HepG2 (cell line): Measurements from ENCODE around the gene C11orf16. TPM values are rescaled to one million over a fixed set of nuclear protein-coding genes. Genes with fewer than 3 reads are reported as not detected.
"Not testable (repeated sequence)": the region's sequence is repeated elsewhere in the genome, so short reads cannot be mapped to it uniquely, and the experiment has no call there.

Experiments
- ATAC-seq: fragments of 200-7000 bp; cut with Tn5 transposase; 3 replicates; pipeline ENCODE4 v1.9.1; 2020; ENCODE audit warnings: mild to moderate bottlenecking, moderate library complexity
- BruUV-seq: library from RNA; stranded (reverse); fragments of 400-500 nt; replicated peaks from 2 replicates; lab custom pipeline; 2021; lab: Mats Ljungman, UMichigan
- CTCF ChIA-PET: fragments of 300-600 bp; formaldehyde crosslinking; extraction: SDS; loops from one replicate; lab custom pipeline; 2021; ENCODE audit warnings: low total read pairs, inconsistent platforms, low intra/inter-chr PET ratio; lab: Yijun Ruan, JAX
- POLR2A ChIA-PET: fragments of 350-600 bp; sonication (Branson Sonifier 250); formaldehyde crosslinking; loops from one replicate; lab custom pipeline; 2020; ENCODE audit warnings: antibody characterized with exemption, inconsistent platforms; lab: Yijun Ruan, JAX
- DNase-seq: peaks from one replicate; pipeline ENCODE4 v3.0.0-alpha.2; 2015; ENCODE audit warnings: low spot score
- FAIRE-seq: peaks from 3 replicates; lab custom pipeline; 2011; peaks lifted over from hg19 to GRCh38; lab: Jason Lieb, UNC
- H2AFZ ChIP-seq: one replicate; pipeline ENCODE4 v1.6.1; 2011; ENCODE audit warnings: low read length, inconsistent platforms
- H3K27ac ChIP-seq: fragments of 300-600 bp; 3 replicates; pipeline ENCODE4 v1.8.0; 2011; ENCODE audit warnings: mixed run types, mild to moderate bottlenecking, mixed read lengths, low read length, inconsistent platforms; ENCODE audit not compliant: insufficient read depth; ENCODE audit errors: extremely low read length
- H3K27me3 ChIP-seq, 2 experiments: fragments of 200-600 bp in 1 of 2; 2 replicates in 1 of 2; 3 replicates in 1 of 2; pipeline versions ENCODE4 v1.6.0 to v1.8.0; 2011; ENCODE audit warnings: low read length in 2 of 2, mild to moderate bottlenecking in 2 of 2, moderate library complexity in 2 of 2, inconsistent platforms in 1 of 2; ENCODE audit not compliant: insufficient read depth in 2 of 2, control insufficient read depth in 1 of 2
- H3K36me3 ChIP-seq, 2 experiments: fragments of 200-600 bp in 1 of 2; replicated peaks in 1 of 2; 2 replicates in 1 of 2; 3 replicates in 1 of 2; pipeline versions ENCODE4 v1.5.1 to v1.8.0; 2011; ENCODE audit warnings: low read length in 2 of 2, inconsistent platforms in 1 of 2; ENCODE audit not compliant: insufficient read depth in 2 of 2, control insufficient read depth in 1 of 2
- H3K4me1 ChIP-seq: 2 replicates; pipeline ENCODE4 v1.5.1; 2012; ENCODE audit warnings: low read length, inconsistent platforms; ENCODE audit not compliant: insufficient read depth
- H3K4me2 ChIP-seq: 2 replicates; pipeline ENCODE4 v1.6.0; 2011; ENCODE audit warnings: low read depth, low read length, inconsistent platforms
- H3K4me3 ChIP-seq, 3 experiments: fragments of 200-600 bp in 1 of 3; sonication (generic), shearing (Covaris generic) in 1 of 3; replicated peaks in 1 of 3; 2 replicates each; pipeline ENCODE4 v1.5.1; 2011 to 2016; ENCODE audit warnings: low read length in 3 of 3, inconsistent platforms in 2 of 3, low read depth in 2 of 3, mild to moderate bottlenecking in 2 of 3, control low read depth in 1 of 3, mixed read lengths in 1 of 3; ENCODE audit not compliant: insufficient read depth in 1 of 3
- H3K79me2 ChIP-seq: one replicate; pipeline ENCODE4 v1.6.1; 2011; ENCODE audit warnings: low read length, inconsistent platforms; ENCODE audit not compliant: insufficient read depth
- H3K9ac ChIP-seq: 2 replicates; pipeline ENCODE4 v1.6.0; 2011; ENCODE audit warnings: mild to moderate bottlenecking, low read depth, low read length, inconsistent platforms; ENCODE audit not compliant: insufficient read depth
- H3K9me3 ChIP-seq: 2 replicates; pipeline ENCODE4 v1.5.1; 2012; ENCODE audit warnings: mild to moderate bottlenecking, low read length
- H4K20me1 ChIP-seq: 2 replicates; pipeline ENCODE4 v1.6.0; 2011; ENCODE audit warnings: inconsistent platforms, mild to moderate bottlenecking, low read length, moderate library complexity; ENCODE audit not compliant: insufficient read depth
- ERF ChIP-seq: IDR thresholded peaks from 2 replicates; pipeline ENCODE4 v1.6.1; 2018; ENCODE audit warnings: missing biosample characterization, missing genetic modification reagents
- NFE2L2 ChIP-seq: fragments of 150-350 bp; IDR thresholded peaks from 2 replicates; pipeline ENCODE4 v1.6.1; 2014; ENCODE audit warnings: low read length
- ZNF138 ChIP-seq: sonication (generic); formaldehyde crosslinking; IDR thresholded peaks from 2 replicates; pipeline ENCODE4 v1.5.0; 2020; ENCODE audit warnings: mild to moderate bottlenecking, low read depth, missing genetic modification reagents
- ZNF597 ChIP-seq: sonication (generic); formaldehyde crosslinking; IDR thresholded peaks from 2 replicates; pipeline ENCODE4 v1.5.0; 2020; ENCODE audit warnings: missing genetic modification reagents
- ZNF660 ChIP-seq: sonication (generic); formaldehyde crosslinking; IDR thresholded peaks from 2 replicates; pipeline ENCODE4 v1.5.1; 2020; ENCODE audit warnings: mild to moderate bottlenecking, low read depth, missing genetic modification reagents, borderline replicate concordance
- WGBS: methylation state at CpG from one replicate; pipeline ENCODE4 v1.1.6; 2017; ENCODE audit warnings: low lambda C conversion rate; 5-methylcytosine and 5-hydroxymethylcytosine counted together
- in situ Hi-C: cut with HindIII; loops from 2 replicates; pipeline ENCODE4 v1.10.0; 2017; ENCODE audit warnings: low pct_unique_long_range_greater_than_20kb; ENCODE audit not compliant: extremely low pct_ligation_motif_present
- intact Hi-C: fragments of 100-400 bp; cut with micrococcal nuclease; formaldehyde crosslinking; loops from one replicate; pipeline ENCODE4 v1.10.0; 2022; ENCODE audit not compliant: unreplicated experiment
- polyA plus RNA-seq, 8 experiments: library from polyadenylated mRNA; depleted of rRNA in 3 of 8; stranded (reverse) in 7 of 8; unstranded in 1 of 8; fragments of >200 nt; fragmentation: Illumina TruSeq in 4 of 8; extraction: Trizol in 4 of 8; gene quantifications; 2 replicates each; pipeline versions ENCODE4 v1.2.1 to v1.2.3, GENCODE V29; 2011 to 2016; ENCODE audit warnings: low read depth in 4 of 8, missing spikeins in 1 of 8, mixed read lengths in 1 of 8; ENCODE audit not compliant: insufficient read depth in 1 of 8
- total RNA-seq, 5 experiments: library from RNA; depleted of rRNA; stranded (reverse); fragments of >200 nt; fragmentation: Illumina TruSeq; extraction: Trizol; gene quantifications; 2 replicates each; pipeline ENCODE4 v1.2.3, GENCODE V29; 2016; ENCODE audit warnings: low read depth in 1 of 5

C11orf16 gene
- total and polyA plus RNA-seq, 2 of the 13 experiments (the other 11 are each of a cell fraction or from before 2014, with no cell fraction given) = not detected

- peaks cover 19% of the 10 kb centered on the region for H3K4me1 ChIP-seq
- H4K20me1 ChIP-seq = no peaks in the 10 kb centered on the region
- no peak overlapping the region for H3K9ac ChIP-seq
- H3K4me3 ChIP-seq = no peak overlapping the region
- no peak for TF ChIP-seq ERF (CRISPR knock-in tag)
- TF ChIP-seq ZNF138 (CRISPR knock-in tag) = no peak
- no peak for TF ChIP-seq ZNF597 (CRISPR knock-in tag)
- TF ChIP-seq ZNF660 (CRISPR knock-in tag) = no peak
- TF ChIP-seq NFE2L2 = no peak
- ChIA-PET CTCF (no interaction called here), POLR2A (interaction anchor here (1.3 kb wide), 1 partner anchor 16 kb away, joined by 5 read pairs; no protein-coding TSS in a partner anchor)
- no peaks in the 10 kb centered on the region for H3K36me3 ChIP-seq
- no peaks in the 10 kb centered on the region for H3K9me3 ChIP-seq
- DNase-seq (no peak), ATAC-seq (no peak), FAIRE-seq (no peak)
- H3K79me2 ChIP-seq = no peaks in the 10 kb centered on the region
- in situ Hi-C loops (no loop called here), intact Hi-C loops (no loop called here)
- H3K4me2 ChIP-seq = no peak overlapping the region
- BruUV-seq = no TSS peak
- no peak overlapping the region for H3K27ac ChIP-seq
- WGBS = 30% methylated on average over 3 of the region's 3 CpGs
- no peaks in the 10 kb centered on the region for H3K27me3 ChIP-seq
- H2AFZ ChIP-seq = no peak overlapping the region
Observed at GRCh38 chr11:8980485-8980884, 47.7 kb upstream of the C11orf16 start.

GRCh38 chr11:8979365-8979764 is 46.6 kb upstream of the C11orf16 start:
- not testable (repeated sequence) for FAIRE-seq

More at GRCh38 chr11:8979365-8979764, 46.6 kb upstream of the C11orf16 start:
- H3K27ac ChIP-seq, BruUV-seq, CTCF ChIA-PET, H4K20me1 ChIP-seq, H3K79me2 ChIP-seq, POLR2A ChIA-PET, H3K27me3 ChIP-seq, in situ Hi-C loops, intact Hi-C loops, H3K9ac ChIP-seq, H3K9me3 ChIP-seq, H3K36me3 ChIP-seq, H3K4me2 ChIP-seq, H2AFZ ChIP-seq, DNase-seq, ATAC-seq, H3K4me3 ChIP-seq: not testable (repeated sequence)
- peaks cover 14% of the 10 kb centered on the region for H3K4me1 ChIP-seq
- WGBS = 76% methylated on average over 5 of the region's 7 CpGs
